Ascending aorta (tissue), 2 donors: Measurements from ENCODE around the gene MAGI1. TPM values are rescaled to one million over a fixed set of nuclear protein-coding genes. Genes with fewer than 3 reads are reported as not detected.

Experiments used
- DNase-seq, 2 donors: peaks; one replicate each; pipeline ENCODE4 v3.0.0-alpha.2; 2019; ENCODE audit warnings: low spot score in 2 of 2
- H3K27ac ChIP-seq, 2 donors: fragments of 200-600 bp; sonication (generic); one replicate each; pipeline ENCODE4 v1.5.1; 2016 to 2017; ENCODE audit warnings: mild to moderate bottlenecking in 1 of 2
- H3K27me3 ChIP-seq: fragments of 200-600 bp; sonication (generic); one replicate; pipeline ENCODE4 v1.5.1; 2017
- H3K36me3 ChIP-seq, 2 donors: fragments of 200-600 bp; sonication (generic); one replicate each; pipeline ENCODE4 v1.5.1; 2016
- H3K4me1 ChIP-seq, 2 donors: fragments of 200-600 bp; sonication (generic); one replicate each; pipeline ENCODE4 v1.5.1; 2016 to 2017; ENCODE audit warnings: mild to moderate bottlenecking in 1 of 2
- H3K4me3 ChIP-seq, 2 donors: fragments of 200-600 bp; sonication (generic); one replicate each; pipeline ENCODE4 v1.5.1; 2016 to 2017; ENCODE audit warnings: mild to moderate bottlenecking in 1 of 2
- H3K9me3 ChIP-seq, 2 donors: fragments of 200-600 bp; sonication (generic); one replicate each; pipeline ENCODE4 v1.5.1; 2016
- CTCF ChIP-seq, 3 experiments: fragments of 200-600 bp in 2 of 3; fragments of 450-650 bp in 1 of 3; sonication (generic) in 2 of 3; IDR thresholded peaks; one replicate each; pipeline ENCODE4 v1.5.1; 2016 to 2019; ENCODE audit warnings: antibody characterized with exemption in 3 of 3, mild to moderate bottlenecking in 1 of 3, moderate library complexity in 1 of 3
- intact Hi-C: fragments of 100-400 bp; cut with DNase I; formaldehyde crosslinking; loops from one replicate; pipeline ENCODE4 v1.15.1; 2023
- total RNA-seq: library from RNA; depleted of rRNA; stranded (reverse); fragments of >200 nt; gene quantifications from one replicate; pipeline ENCODE4 v1.1.0, GENCODE V29; 2016

MAGI1 gene
- total RNA-seq, 1 donor from 2014 or later, result 28.4 TPM

GRCh38 chr3:65331730-65332129 is 707.0 kb downstream of the MAGI1 start:
- TF ChIP-seq CTCF (IDR thresholded peaks at IDR 0.05), result no peak
- H3K4me3 ChIP-seq, result no peak overlapping the region
- H3K27me3 ChIP-seq, result no peaks in the 10 kb centered on the region
- no peak overlapping the region for H3K27ac ChIP-seq
- intact Hi-C loops, result no loop called here
- H3K9me3 ChIP-seq, result no peaks in the 10 kb centered on the region
- H3K36me3 ChIP-seq, result no peaks in the 10 kb centered on the region
- no peaks in the 10 kb centered on the region for H3K4me1 ChIP-seq
- no peak for DNase-seq

DNA sequence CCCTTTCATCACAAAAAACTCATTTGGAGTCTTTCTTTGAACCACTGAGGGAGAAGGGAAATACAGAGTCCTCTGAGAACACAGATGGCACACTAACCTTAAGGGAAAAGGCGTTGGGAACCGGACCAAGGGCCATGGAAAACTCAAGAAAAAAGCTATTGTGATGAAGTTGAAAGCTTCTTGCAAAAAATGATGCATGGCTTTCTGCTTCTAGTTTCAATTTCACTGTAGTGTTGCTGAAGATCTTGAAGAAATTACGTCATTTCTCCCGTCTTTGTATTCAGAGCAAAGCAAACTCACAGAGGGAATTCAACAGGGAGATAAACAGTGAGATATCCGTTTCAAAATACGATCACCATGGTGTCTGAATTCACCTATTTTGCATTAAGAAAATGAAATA is 708.6 kb downstream of the MAGI1 start:
- Histone ChIP-seq H3K27me3 (no peaks in the 10 kb centered on the region), H3K4me3 (no peak overlapping the region), H3K27ac (no peak overlapping the region), H3K4me1 (no peaks in the 10 kb centered on the region), H3K9me3 (no peaks in the 10 kb centered on the region), H3K36me3 (no peaks in the 10 kb centered on the region)
- no peak for DNase-seq
- intact Hi-C loops, result no loop called here
- no peak for TF ChIP-seq CTCF (IDR thresholded peaks at IDR 0.05)

- Histone ChIP-seq H3K27ac (no peak overlapping the region), H3K27me3 (no peaks in the 10 kb centered on the region), H3K9me3 (no peaks in the 10 kb centered on the region), H3K4me3 (no peak overlapping the region), H3K4me1 (no peaks in the 10 kb centered on the region), H3K36me3 (no peaks in the 10 kb centered on the region)
- no peak for DNase-seq
- intact Hi-C loops, result no loop called here
- TF ChIP-seq CTCF (IDR thresholded peaks at IDR 0.05), result no peak
These were observed 710.6 kb downstream of the MAGI1 start for GRCh38 chr3:65328148-65328547.

DNA sequence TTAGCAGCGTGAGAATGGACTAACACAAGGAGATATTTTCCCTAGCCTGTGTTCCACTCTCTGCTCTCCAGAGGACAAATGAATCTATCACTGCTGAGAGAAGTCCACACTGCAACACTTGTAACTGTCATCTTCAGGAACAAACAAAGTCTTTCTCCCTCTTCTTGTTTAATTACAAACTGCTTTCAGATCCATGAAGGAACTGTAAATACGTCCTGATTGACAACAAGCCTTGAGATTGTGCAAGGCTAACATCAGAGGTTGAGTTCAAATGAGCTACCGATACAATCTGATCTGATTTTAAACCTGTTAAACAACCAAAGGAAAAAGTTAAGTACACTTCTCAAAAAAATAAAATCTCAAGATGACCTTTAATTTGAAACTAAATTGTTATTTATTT is 712.1 kb downstream of the MAGI1 start:
- H3K4me3 ChIP-seq, result no peak overlapping the region
- no peaks in the 10 kb centered on the region for H3K4me1 ChIP-seq
- H3K9me3 ChIP-seq, result no peaks in the 10 kb centered on the region
- H3K27ac ChIP-seq, result no peak overlapping the region
- H3K36me3 ChIP-seq, result no peaks in the 10 kb centered on the region
- DNase-seq, result no peak
- intact Hi-C loops, result no loop called here
- H3K27me3 ChIP-seq, result no peaks in the 10 kb centered on the region
- no peak for TF ChIP-seq CTCF (IDR thresholded peaks at IDR 0.05)

GRCh38 chr3:65322910-65323309 is 715.8 kb downstream of the MAGI1 start:
- H3K36me3 ChIP-seq, result no peaks in the 10 kb centered on the region
- H3K27ac ChIP-seq, result no peak overlapping the region
- no peak for DNase-seq
- no peaks in the 10 kb centered on the region for H3K27me3 ChIP-seq
- intact Hi-C loops, result no loop called here
- no peaks in the 10 kb centered on the region for H3K9me3 ChIP-seq
- H3K4me1 ChIP-seq, result no peaks in the 10 kb centered on the region
- TF ChIP-seq CTCF (IDR thresholded peaks at IDR 0.05), result no peak
- no peak overlapping the region for H3K4me3 ChIP-seq

- DNase-seq, result no peak
- H3K9me3 ChIP-seq, result no peaks in the 10 kb centered on the region
- intact Hi-C loops, result no loop called here
- no peak for TF ChIP-seq CTCF (IDR thresholded peaks at IDR 0.05)
- no peaks in the 10 kb centered on the region for H3K4me1 ChIP-seq
- no peaks in the 10 kb centered on the region for H3K36me3 ChIP-seq
- H3K4me3 ChIP-seq, result no peak overlapping the region
- no peaks in the 10 kb centered on the region for H3K27me3 ChIP-seq
- H3K27ac ChIP-seq, result no peak overlapping the region
These were observed 720.5 kb downstream of the MAGI1 start for GRCh38 chr3:65318231-65318630.
